ENCODE measurements around the gene SPAG6.

SPAG6 gene

GRCh38 chr10:22338185-22338900 lies 7.0 kb upstream of the SPAG6 start:
- TF ChIP-seq CTCF (IDR thresholded peaks at IDR 0.05; ENCODE audit: insufficient read depth, low read depth, low read length, missing control alignments) = no peak
- no peak overlapping the region for H3K4me3 ChIP-seq (ENCODE audit: low read depth, low read length)
- DNase-seq (ENCODE audit: low read depth) = no peak

GRCh38 chr10:22338931-22339330 lies 6.4 kb upstream of the SPAG6 start:
- no peak for DNase-seq (ENCODE audit: low read depth)
- TF ChIP-seq CTCF (IDR thresholded peaks at IDR 0.05; ENCODE audit: insufficient read depth, low read depth, low read length, missing control alignments) = no peak
- H3K4me3 ChIP-seq (ENCODE audit: low read depth, low read length) = no peak overlapping the region

- no peak for DNase-seq (ENCODE audit: low read depth)
- no peak for TF ChIP-seq CTCF (IDR thresholded peaks at IDR 0.05; ENCODE audit: insufficient read depth, low read depth, low read length, missing control alignments)
- peak overlapping the region; percentile 93 for H3K4me3 ChIP-seq (ENCODE audit: low read depth, low read length)
Measured at GRCh38 chr10:22339761-22340328, 5.5 kb upstream of the SPAG6 start.

- peak overlapping the region; percentile 93 for H3K4me3 ChIP-seq (ENCODE audit: low read depth, low read length)
- peak; percentile 87 for DNase-seq (ENCODE audit: low read depth)
- TF ChIP-seq CTCF (IDR thresholded peaks at IDR 0.05; ENCODE audit: insufficient read depth, low read depth, low read length, missing control alignments) = no peak
Measured at GRCh38 chr10:22340329-22341189, 4.7 kb upstream of the SPAG6 start.

- H3K4me3 ChIP-seq (ENCODE audit: low read depth, low read length) = peak overlapping the region; percentile 93
- peak; percentile 43 for DNase-seq (ENCODE audit: low read depth)
- no peak for TF ChIP-seq CTCF (IDR thresholded peaks at IDR 0.05; ENCODE audit: insufficient read depth, low read depth, low read length, missing control alignments)
Measured at GRCh38 chr10:22341190-22341925, 3.9 kb upstream of the SPAG6 start.

GRCh38 chr10:22341926-22342196 lies 3.4 kb upstream of the SPAG6 start:
- H3K4me3 ChIP-seq (ENCODE audit: low read depth, low read length) = no peak overlapping the region
- TF ChIP-seq CTCF (IDR thresholded peaks at IDR 0.05; ENCODE audit: insufficient read depth, low read depth, low read length, missing control alignments) = no peak
- no peak for DNase-seq (ENCODE audit: low read depth)

Measured in GM12865 (cell line).